ENCODE data around the gene PEX6. TPM values are rescaled to one million over a fixed set of nuclear protein-coding genes. Genes with fewer than 3 reads are reported as not detected.

PEX6 gene
- total RNA-seq, 1 donor from 2014 or later, result 35.9 TPM

DNA sequence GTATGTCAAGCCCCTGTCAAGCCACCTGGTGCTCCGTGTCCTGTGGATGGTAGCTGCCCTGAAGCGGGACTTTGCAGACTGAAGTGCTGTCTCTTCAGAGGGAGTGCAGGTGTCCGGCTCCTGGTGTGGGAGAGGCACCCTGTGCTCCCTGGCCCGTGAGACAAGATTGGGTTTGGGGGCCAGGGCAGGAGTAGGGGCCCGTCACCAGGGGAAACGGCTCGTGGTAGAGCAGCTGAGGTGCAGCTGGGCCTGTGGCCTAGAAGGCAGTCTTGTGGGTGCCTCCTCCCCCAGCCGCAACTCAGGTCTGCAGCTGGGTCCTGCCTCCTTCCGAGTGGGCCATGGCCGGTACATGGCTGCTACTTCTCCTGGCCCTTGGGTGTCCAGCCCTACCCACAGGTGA lies 63.2 kb downstream of the PEX6 start, which contains the start of gene PTCRA:
Gene PTCRA (plus strand): TSS at position 322 of the 400 bp plus-strand sequence. CDS start 17 bp downstream, at position 339.
- DNase-seq (ENCODE audit: extremely low spot score, unreplicated experiment), result no peak
- H3K4me3 Mint-ChIP-seq, result no peak within 1 kb of the TSS
- no peaks in the 10 kb centered on the region for H3K9me3 Mint-ChIP-seq
- peaks cover 4% of the 10 kb centered on the region for H3K4me1 Mint-ChIP-seq (ENCODE audit: unreplicated experiment)
- TF ChIP-seq, protein P1, sequence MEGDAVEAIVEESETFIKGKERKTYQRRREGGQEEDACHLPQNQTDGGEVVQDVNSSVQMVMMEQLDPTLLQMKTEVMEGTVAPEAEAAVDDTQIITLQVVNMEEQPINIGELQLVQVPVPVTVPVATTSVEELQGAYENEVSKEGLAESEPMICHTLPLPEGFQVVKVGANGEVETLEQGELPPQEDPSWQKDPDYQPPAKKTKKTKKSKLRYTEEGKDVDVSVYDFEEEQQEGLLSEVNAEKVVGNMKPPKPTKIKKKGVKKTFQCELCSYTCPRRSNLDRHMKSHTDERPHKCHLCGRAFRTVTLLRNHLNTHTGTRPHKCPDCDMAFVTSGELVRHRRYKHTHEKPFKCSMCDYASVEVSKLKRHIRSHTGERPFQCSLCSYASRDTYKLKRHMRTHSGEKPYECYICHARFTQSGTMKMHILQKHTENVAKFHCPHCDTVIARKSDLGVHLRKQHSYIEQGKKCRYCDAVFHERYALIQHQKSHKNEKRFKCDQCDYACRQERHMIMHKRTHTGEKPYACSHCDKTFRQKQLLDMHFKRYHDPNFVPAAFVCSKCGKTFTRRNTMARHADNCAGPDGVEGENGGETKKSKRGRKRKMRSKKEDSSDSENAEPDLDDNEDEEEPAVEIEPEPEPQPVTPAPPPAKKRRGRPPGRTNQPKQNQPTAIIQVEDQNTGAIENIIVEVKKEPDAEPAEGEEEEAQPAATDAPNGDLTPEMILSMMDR (conservative IDR thresholded peaks at IDR 0.05), result no peak
- H3K36me3 Mint-ChIP-seq, result no peaks in the 10 kb centered on the region
- no peak within 1 kb of the TSS for H3K27ac Mint-ChIP-seq
- peaks cover 6% of the 10 kb centered on the region for H3K27me3 Mint-ChIP-seq

DNA sequence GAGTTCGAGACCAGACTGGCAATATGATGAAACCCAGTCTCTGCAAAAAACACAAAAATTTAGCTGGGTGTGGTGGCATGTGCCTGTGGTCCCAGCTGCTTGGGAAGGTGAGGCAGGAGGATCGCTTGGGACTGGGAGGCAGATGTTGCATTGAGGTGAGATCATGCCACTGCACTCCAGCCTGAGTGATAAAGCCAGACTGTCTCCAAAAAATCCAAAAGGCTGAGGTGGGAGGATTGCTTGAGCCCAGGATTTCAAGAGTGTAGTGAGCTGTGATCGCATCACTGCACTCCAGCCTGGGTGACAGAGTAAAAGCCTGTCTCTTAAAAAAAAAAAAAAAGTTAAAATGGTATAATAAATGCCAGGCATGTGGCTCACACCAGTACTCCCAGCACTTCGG lies 64.4 kb downstream of the PEX6 start:
- no peaks in the 10 kb centered on the region for H3K36me3 Mint-ChIP-seq
- H3K27ac Mint-ChIP-seq, result no peak overlapping the region
- peaks cover 4% of the 10 kb centered on the region for H3K4me1 Mint-ChIP-seq (ENCODE audit: unreplicated experiment)

More for the DNA sequence above, 64.4 kb downstream of the PEX6 start:
- DNase-seq (ENCODE audit: extremely low spot score, unreplicated experiment), result no peak
- Mint-ChIP-seq H3K9me3 (no peaks in the 10 kb centered on the region), H3K27me3 (peaks cover 6% of the 10 kb centered on the region), H3K4me3 (no peak overlapping the region)
- TF ChIP-seq, protein P1 (conservative IDR thresholded peaks at IDR 0.05), result no peak

Other genes starting within 250 kb of the PEX6 start
- 29.3 and 34.8 TPM in 2 replicates for gene TBCC, start 233.1 kb downstream of the PEX6 start, total RNA-seq (ENCODE audit: low replicate concordance)
- gene BICRAL, start 197.1 kb downstream of the PEX6 start, total RNA-seq (ENCODE audit: low replicate concordance), result 9.1 and 9.3 TPM in 2 replicates
- 83.4 and 101 TPM in 2 replicates for gene RPL7L1, start 99.6 kb downstream of the PEX6 start, total RNA-seq (ENCODE audit: low replicate concordance)
- not detected in 2 replicates for gene PTCRA, start 63.1 kb downstream of the PEX6 start, total RNA-seq (ENCODE audit: low replicate concordance)
- 37.9 and 57.6 TPM in 2 replicates for gene CNPY3, start 49.7 kb downstream of the PEX6 start, total RNA-seq (ENCODE audit: low replicate concordance)
- 0.26 and 0.39 TPM in 2 replicates for gene GNMT, start 18.4 kb downstream of the PEX6 start, total RNA-seq (ENCODE audit: low replicate concordance)
- gene PPP2R5D, start 5.4 kb upstream of the PEX6 start, total RNA-seq (ENCODE audit: low replicate concordance), result 35.1 and 55.1 TPM in 2 replicates
- gene MEA1, start 34.8 kb upstream of the PEX6 start, total RNA-seq (ENCODE audit: low replicate concordance), result 54.1 and 67.5 TPM in 2 replicates
- gene KLHDC3, start 35.1 kb upstream of the PEX6 start, total RNA-seq (ENCODE audit: low replicate concordance), result 96.4 and 104 TPM in 2 replicates
- gene RRP36, start 42.4 kb upstream of the PEX6 start, total RNA-seq (ENCODE audit: low replicate concordance), result 51.7 and 56.7 TPM in 2 replicates
- gene CUL7, start 74.7 kb upstream of the PEX6 start, total RNA-seq (ENCODE audit: low replicate concordance), result 53.7 and 65.0 TPM in 2 replicates
- gene MRPL2, start 80.3 kb upstream of the PEX6 start, total RNA-seq (ENCODE audit: low replicate concordance), result 58.6 and 71.8 TPM in 2 replicates
- 33.2 and 36.4 TPM in 2 replicates for gene KLC4, start 80.5 kb upstream of the PEX6 start, total RNA-seq (ENCODE audit: low replicate concordance)
- 115 and 155 TPM in 2 replicates for gene PTK7, start 97.1 kb upstream of the PEX6 start, total RNA-seq (ENCODE audit: low replicate concordance)
- 35.2 and 38.2 TPM in 2 replicates for gene SRF, start 192.1 kb upstream of the PEX6 start, total RNA-seq (ENCODE audit: low replicate concordance)
- 29.5 and 49.5 TPM in 2 replicates for gene CUL9, start 203.0 kb upstream of the PEX6 start, total RNA-seq (ENCODE audit: low replicate concordance)

Data from type B pancreatic cell (in vitro differentiated cells).